ENCODE measurements around the gene MPHOSPH10. TPM values are rescaled to one million over a fixed set of nuclear protein-coding genes. Genes with fewer than 3 reads are reported as not detected.
"Not testable (repeated sequence)": the region's sequence is repeated elsewhere in the genome, so short reads cannot be mapped to it uniquely, and the experiment has no call there.

MPHOSPH10 gene
- total and polyA plus RNA-seq, 4 donors: 16.8 to 40.6 (median 25.0) TPM

DNA sequence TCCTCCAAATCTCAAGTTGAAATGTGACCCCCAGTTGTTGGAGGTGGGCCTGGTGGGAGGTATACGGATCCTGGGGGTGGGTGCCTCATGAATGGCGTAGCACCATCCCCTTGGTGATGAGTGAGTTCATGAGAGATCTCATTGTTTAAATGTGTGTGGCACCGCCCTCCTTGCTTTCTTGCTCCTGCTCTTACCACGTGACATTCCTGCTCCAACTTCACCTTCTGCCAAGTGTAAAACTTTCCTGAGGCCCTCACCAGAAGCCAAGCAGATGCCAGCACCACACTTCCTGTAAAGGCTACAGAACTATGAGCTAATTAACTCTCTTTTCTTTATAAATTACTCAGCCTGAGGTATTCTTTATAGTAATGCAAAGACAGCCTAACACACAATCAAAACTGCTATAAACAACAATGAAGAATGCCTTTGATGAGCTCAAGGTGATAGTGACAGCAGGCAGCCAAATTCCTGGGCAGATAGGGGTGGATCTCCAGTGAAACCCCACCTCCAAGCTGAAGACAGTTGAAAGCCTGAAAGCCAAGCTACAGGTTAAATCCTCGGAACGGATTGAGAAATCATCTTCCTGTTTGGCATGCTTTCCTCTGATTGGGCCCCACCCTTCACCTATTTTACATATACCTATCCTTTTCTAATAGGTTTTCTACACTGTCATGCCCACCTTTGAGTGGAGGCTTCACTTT, 27.3 kb upstream of the MPHOSPH10 start:
- 58 to 65% methylated on average over 6 of the region's 6 CpGs for WGBS, 2 donors
- H3K36me3 ChIP-seq (ENCODE audit: control insufficient read depth in 4 of 4, insufficient read depth in 4 of 4, low read length in 4 of 4): peaks cover 0 to 2% (median 0%) of the 10 kb centered on the region in 4 donors
- no peak overlapping the region for H3K9ac ChIP-seq (ENCODE audit: insufficient read depth in 1 of 2, low read length in 2 of 2)
- H3K4me3 ChIP-seq: no peak overlapping the region
- H3K27me3 ChIP-seq (ENCODE audit: control insufficient read depth in 3 of 3, insufficient read depth in 3 of 3, low read length in 2 of 3): no peaks in the 10 kb centered on the region
- DNase-seq (no peak), ATAC-seq (ENCODE audit: insufficient read depth, low FRiP score) (no peak)
- H3K27ac ChIP-seq (ENCODE audit: low read depth in 1 of 2, low read length in 1 of 2): no peak overlapping the region
- TF ChIP-seq, protein P1, sequence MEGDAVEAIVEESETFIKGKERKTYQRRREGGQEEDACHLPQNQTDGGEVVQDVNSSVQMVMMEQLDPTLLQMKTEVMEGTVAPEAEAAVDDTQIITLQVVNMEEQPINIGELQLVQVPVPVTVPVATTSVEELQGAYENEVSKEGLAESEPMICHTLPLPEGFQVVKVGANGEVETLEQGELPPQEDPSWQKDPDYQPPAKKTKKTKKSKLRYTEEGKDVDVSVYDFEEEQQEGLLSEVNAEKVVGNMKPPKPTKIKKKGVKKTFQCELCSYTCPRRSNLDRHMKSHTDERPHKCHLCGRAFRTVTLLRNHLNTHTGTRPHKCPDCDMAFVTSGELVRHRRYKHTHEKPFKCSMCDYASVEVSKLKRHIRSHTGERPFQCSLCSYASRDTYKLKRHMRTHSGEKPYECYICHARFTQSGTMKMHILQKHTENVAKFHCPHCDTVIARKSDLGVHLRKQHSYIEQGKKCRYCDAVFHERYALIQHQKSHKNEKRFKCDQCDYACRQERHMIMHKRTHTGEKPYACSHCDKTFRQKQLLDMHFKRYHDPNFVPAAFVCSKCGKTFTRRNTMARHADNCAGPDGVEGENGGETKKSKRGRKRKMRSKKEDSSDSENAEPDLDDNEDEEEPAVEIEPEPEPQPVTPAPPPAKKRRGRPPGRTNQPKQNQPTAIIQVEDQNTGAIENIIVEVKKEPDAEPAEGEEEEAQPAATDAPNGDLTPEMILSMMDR (IDR thresholded peaks at IDR 0.05; ENCODE audit: control extremely low read depth, extremely low read depth): no peak
- no peaks in the 10 kb centered on the region for H3K4me1 ChIP-seq (ENCODE audit: control insufficient read depth in 5 of 5, insufficient read depth in 5 of 5, low read length in 5 of 5)
- no peaks in the 10 kb centered on the region for H3K9me3 ChIP-seq (ENCODE audit: control insufficient read depth in 4 of 4, insufficient read depth in 3 of 4, low read length in 3 of 4)

DNA sequence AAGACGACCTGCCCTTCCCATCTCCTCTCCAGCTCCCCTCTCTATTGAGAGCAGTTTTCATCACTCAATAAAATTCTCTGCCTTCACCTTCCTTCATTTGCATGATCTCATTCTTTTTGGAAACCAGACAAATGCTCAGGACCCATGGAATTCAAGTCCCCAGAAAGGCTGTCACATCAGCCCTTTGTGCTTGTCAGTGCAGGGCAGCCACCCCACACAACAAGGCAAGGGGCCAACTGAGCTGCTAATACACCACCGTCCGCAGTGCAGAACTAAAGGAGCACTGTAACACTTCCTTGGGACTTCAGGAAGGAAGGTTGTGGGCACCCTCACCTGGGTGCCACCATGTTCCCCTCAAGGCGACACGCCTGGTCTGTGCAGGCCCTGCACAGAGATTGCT, 26.6 kb upstream of the MPHOSPH10 start:
- TF ChIP-seq, protein P1 (IDR thresholded peaks at IDR 0.05; ENCODE audit: control extremely low read depth, extremely low read depth): no peak
- no peaks in the 10 kb centered on the region for H3K4me1 ChIP-seq (ENCODE audit: control insufficient read depth in 5 of 5, insufficient read depth in 5 of 5, low read length in 5 of 5)
- DNase-seq: no peak
- H3K36me3 ChIP-seq (ENCODE audit: control insufficient read depth in 4 of 4, insufficient read depth in 4 of 4, low read length in 4 of 4): peaks cover 0 to 2% (median 0%) of the 10 kb centered on the region in 4 donors
- no peak overlapping the region for H3K27ac ChIP-seq (ENCODE audit: low read depth in 1 of 2, low read length in 1 of 2)
- no peak overlapping the region for H3K9ac ChIP-seq (ENCODE audit: insufficient read depth in 1 of 2, low read length in 2 of 2)
- H3K4me3 ChIP-seq: no peak overlapping the region
- WGBS, 2 donors: 93 to 94% methylated on average over 5 of the region's 5 CpGs
- no peaks in the 10 kb centered on the region for H3K9me3 ChIP-seq (ENCODE audit: control insufficient read depth in 4 of 4, insufficient read depth in 3 of 4, low read length in 3 of 4)
- no peak for ATAC-seq (ENCODE audit: insufficient read depth, low FRiP score)
- no peaks in the 10 kb centered on the region for H3K27me3 ChIP-seq (ENCODE audit: control insufficient read depth in 3 of 3, insufficient read depth in 3 of 3, low read length in 2 of 3)

DNA sequence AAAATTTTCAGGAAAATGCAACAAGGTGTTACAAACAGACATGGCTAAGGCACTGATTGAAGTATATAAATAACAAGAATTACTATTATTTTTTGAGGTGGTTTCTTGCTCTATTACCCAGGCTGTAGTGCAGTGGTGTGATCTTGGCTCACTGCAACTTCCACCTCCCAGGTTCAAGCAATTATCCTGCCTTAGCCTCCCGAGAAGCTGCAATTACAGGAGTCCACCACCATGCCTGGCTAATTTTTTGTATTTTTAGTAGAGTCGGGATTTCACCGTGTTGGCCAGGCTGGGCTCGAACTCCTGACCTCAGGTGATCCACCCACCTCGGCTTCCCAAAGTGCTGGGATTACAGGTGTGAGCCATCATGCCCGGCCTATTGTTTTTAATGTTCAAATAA, 24.0 kb upstream of the MPHOSPH10 start:
- H3K27ac ChIP-seq (ENCODE audit: low read depth in 1 of 2, low read length in 1 of 2); ATAC-seq (ENCODE audit: insufficient read depth, low FRiP score); H3K9ac ChIP-seq (ENCODE audit: insufficient read depth in 1 of 2, low read length in 2 of 2); H3K4me3 ChIP-seq; DNase-seq; H3K9me3 ChIP-seq (ENCODE audit: control insufficient read depth in 4 of 4, insufficient read depth in 3 of 4, low read length in 3 of 4); H3K36me3 ChIP-seq (ENCODE audit: control insufficient read depth in 4 of 4, insufficient read depth in 4 of 4, low read length in 4 of 4); H3K4me1 ChIP-seq (ENCODE audit: control insufficient read depth in 5 of 5, insufficient read depth in 5 of 5, low read length in 5 of 5); H3K27me3 ChIP-seq (ENCODE audit: control insufficient read depth in 3 of 3, insufficient read depth in 3 of 3, low read length in 2 of 3): not testable (repeated sequence)
- 89 to 91% methylated on average over 6 of the region's 6 CpGs for WGBS, 2 donors

DNA sequence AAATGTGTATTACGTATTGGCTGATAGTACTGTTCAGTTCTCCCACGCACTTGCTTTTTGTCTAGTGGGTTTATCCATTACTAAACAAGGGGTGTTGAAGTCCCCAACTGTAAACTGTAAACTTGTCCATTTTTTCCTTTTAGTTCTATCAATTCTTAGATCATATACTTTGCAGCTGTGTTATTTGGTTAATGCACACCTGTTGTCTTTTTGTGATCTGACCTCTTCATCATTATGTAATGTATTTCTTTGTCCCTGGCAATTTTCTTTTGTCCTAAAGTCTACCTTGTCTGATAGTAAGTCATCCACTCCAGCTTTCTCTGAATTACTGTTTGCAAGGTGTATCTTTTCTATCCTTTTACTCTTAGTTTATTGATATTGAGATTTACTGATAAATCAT, 22.3 kb upstream of the MPHOSPH10 start:
- Histone ChIP-seq H3K4me1 (ENCODE audit: control insufficient read depth in 5 of 5, insufficient read depth in 5 of 5, low read length in 5 of 5) (no peaks in the 10 kb centered on the region), H3K27ac (ENCODE audit: low read depth in 1 of 2, low read length in 1 of 2) (no peak overlapping the region), H3K9ac (ENCODE audit: insufficient read depth in 1 of 2, low read length in 2 of 2) (no peak overlapping the region), H3K36me3 (ENCODE audit: control insufficient read depth in 4 of 4, insufficient read depth in 4 of 4, low read length in 4 of 4) (peaks cover 0 to 9% (median 3%) of the 10 kb centered on the region in 4 donors), H3K27me3 (ENCODE audit: control insufficient read depth in 3 of 3, insufficient read depth in 3 of 3, low read length in 2 of 3) (no peaks in the 10 kb centered on the region), H3K4me3 (no peak overlapping the region), H3K9me3 (ENCODE audit: control insufficient read depth in 4 of 4, insufficient read depth in 3 of 4, low read length in 3 of 4) (no peaks in the 10 kb centered on the region)
- ATAC-seq (ENCODE audit: insufficient read depth, low FRiP score) (no peak), DNase-seq (no peak)
- TF ChIP-seq, protein P1 (IDR thresholded peaks at IDR 0.05; ENCODE audit: control extremely low read depth, extremely low read depth): no peak
- WGBS, 2 donors: 96 to 97% methylated on average over 2 of the region's 2 CpGs
